BJ (cell line): ENCODE data around the gene STK25. TPM values are rescaled to one million over a fixed set of nuclear protein-coding genes. Genes with fewer than 3 reads are reported as not detected.
A peak's percentile ranks its signal among the peaks of the same experiment; 100 is the strongest.

Experiments used
- CTCF ChIA-PET: fragments of 350-600 bp; formaldehyde crosslinking; extraction: SDS; loops from one replicate; lab custom pipeline; 2021; ENCODE audit warnings: antibody characterized with exemption, inconsistent platforms; lab: Yijun Ruan, JAX
- POLR2A ChIA-PET: fragments of 300-600 bp; sonication (Branson Sonifier 250); formaldehyde crosslinking; extraction: SDS; loops from one replicate; lab custom pipeline; 2021; ENCODE audit warnings: antibody characterized with exemption; lab: Charles Lee
- DNase-seq: peaks from one replicate; pipeline ENCODE4 v3.0.0-alpha.2; 2011; ENCODE audit warnings: low read depth
- H3K27me3 ChIP-seq: 2 replicates; pipeline ENCODE4 v1.6.0; 2011; ENCODE audit warnings: low read length; ENCODE audit not compliant: control insufficient read depth, insufficient read depth
- H3K36me3 ChIP-seq: 2 replicates; pipeline ENCODE4 v1.5.1; 2011; ENCODE audit warnings: low read length; ENCODE audit not compliant: control insufficient read depth, insufficient read depth
- H3K4me3 ChIP-seq: 2 replicates; pipeline ENCODE4 v1.5.1; 2011; ENCODE audit warnings: low read depth, mild to moderate bottlenecking, control low read depth, low read length
- CTCF ChIP-seq: IDR thresholded peaks from 2 replicates; pipeline ENCODE4 v1.5.1; 2011; ENCODE audit warnings: low read depth, mild to moderate bottlenecking, control low read depth, inconsistent platforms, low read length, moderate library complexity; ENCODE audit not compliant: insufficient read depth
- polyA minus RNA-seq: library from RNA; depleted of rRNA, polyadenylated mRNA; stranded (reverse); fragments of >200 nt; gene quantifications from 2 replicates; pipeline ENCODE4 v1.2.3, GENCODE V29; 2011; rRNA and poly(A)+ RNA removed
- polyA plus RNA-seq: library from polyadenylated mRNA; depleted of rRNA; stranded (reverse); fragments of >200 nt; gene quantifications from 2 replicates; pipeline ENCODE4 v1.2.3, GENCODE V29; 2011; rRNA removed

STK25 gene
- polyA plus RNA-seq (232 and 386 TPM in 2 replicates), polyA minus RNA-seq (160 and 245 TPM in 2 replicates)

- peak within 1 kb of the TSS; percentile 89 for H3K4me3 ChIP-seq
- ChIA-PET POLR2A (no interaction called here), CTCF (interaction anchor here (1.0 kb wide), 1 partner anchor 47 kb away, joined by 3 read pairs; no protein-coding TSS in a partner anchor)
- peaks cover 1% of the 10 kb centered on the region; the same call in 1 of the 2 replicates for H3K36me3 ChIP-seq
- no peaks in the 10 kb centered on the region for H3K27me3 ChIP-seq
- TF ChIP-seq CTCF = no peak
- peak; percentile 88 for DNase-seq
These were observed at the start of gene STK25 for GRCh38 chr2:241508240-241509154. TSS of gene STK25 (minus strand) at chr2:241508584. CDS start at chr2:241508035, 549 bp downstream.

- Histone ChIP-seq H3K4me3 (no peak overlapping the region), H3K27me3 (no peaks in the 10 kb centered on the region), H3K36me3 (no peaks in the 10 kb centered on the region)
- CTCF ChIA-PET = interaction anchor here (1.8 kb wide), 1 partner anchor 10 kb away, joined by 6 read pairs; no protein-coding TSS in a partner anchor
- no peak for TF ChIP-seq CTCF
- POLR2A ChIA-PET = no interaction called here
- no peak for DNase-seq
These were observed 48.4 kb upstream of the STK25 start for GRCh38 chr2:241556746-241557145.

- no peaks in the 10 kb centered on the region for H3K36me3 ChIP-seq
- CTCF ChIA-PET = interaction anchor here (1.2 kb wide), 1 partner anchor 48 kb away, joined by 3 read pairs; the partner anchor contains the start of gene STK25
- no peak for DNase-seq
- H3K27me3 ChIP-seq = no peaks in the 10 kb centered on the region
- H3K4me3 ChIP-seq = no peak overlapping the region
- POLR2A ChIA-PET = no interaction called here
- no peak for TF ChIP-seq CTCF
These were observed 47.3 kb upstream of the STK25 start for GRCh38 chr2:241555711-241556110.

GRCh38 chr2:241554610-241555322, 46.4 kb upstream of the STK25 start:
- POLR2A ChIA-PET = no interaction called here
- Histone ChIP-seq H3K36me3 (no peaks in the 10 kb centered on the region), H3K27me3 (no peaks in the 10 kb centered on the region), H3K4me3 (no peak overlapping the region)
- DNase-seq = no peak
- TF ChIP-seq CTCF = no peak
- CTCF ChIA-PET = interaction anchor here (0.7 kb wide), 1 partner anchor 68 kb away, joined by 3 read pairs; no protein-coding TSS in a partner anchor

GRCh38 chr2:241553981-241554380, 45.6 kb upstream of the STK25 start:
- no peak for DNase-seq
- no peak for TF ChIP-seq CTCF
- POLR2A ChIA-PET = no interaction called here
- H3K36me3 ChIP-seq = no peaks in the 10 kb centered on the region
- CTCF ChIA-PET = no interaction called here
- no peak overlapping the region for H3K4me3 ChIP-seq
- H3K27me3 ChIP-seq = no peaks in the 10 kb centered on the region
